Panc1 (cell line): ENCODE results near the gene MKRN2. TPM values are rescaled to one million over a fixed set of nuclear protein-coding genes. Genes with fewer than 3 reads are reported as not detected.
"Not testable (repeated sequence)": the region's sequence is repeated elsewhere in the genome, so short reads cannot be mapped to it uniquely, and the experiment has no call there.

Experiments used
- ATAC-seq: fragments of 200-7000 bp; cut with Tn5 transposase; 2 replicates; pipeline ENCODE4 v1.9.1; 2020; ENCODE audit warnings: mild to moderate bottlenecking, moderate library complexity
- BruUV-seq: library from RNA; stranded (reverse); fragments of 400-500 nt; replicated peaks from 2 replicates; lab custom pipeline; 2021; lab: Mats Ljungman, UMichigan
- CTCF ChIA-PET: fragments of 300-600 bp; sonication (Branson Sonifier 250); formaldehyde crosslinking; loops from one replicate; lab custom pipeline; 2022; ENCODE audit warnings: antibody characterized with exemption; lab: Charles Lee
- POLR2A ChIA-PET: fragments of 300-600 bp; sonication (Branson Sonifier 250); formaldehyde crosslinking; loops from one replicate; lab custom pipeline; 2022; ENCODE audit warnings: antibody characterized with exemption; lab: Charles Lee
- DNase-seq: peaks from one replicate; pipeline ENCODE4 v3.0.0-alpha.2; 2010; ENCODE audit warnings: low read depth, low spot score
- H3K27ac ChIP-seq: 2 replicates; pipeline ENCODE4 v1.5.1; 2011; ENCODE audit warnings: mild to moderate bottlenecking, low read length, inconsistent platforms
- H3K27me3 ChIP-seq: fragments of 200-500 bp; sonication (Bioruptor generic); 2 replicates; pipeline ENCODE4 v1.6.0; 2014; ENCODE audit warnings: low read length, inconsistent platforms; ENCODE audit not compliant: control insufficient read depth, insufficient read depth
- H3K36me3 ChIP-seq: fragments of 200-500 bp; sonication (Bioruptor generic); 2 replicates; pipeline ENCODE4 v1.5.1; 2014; ENCODE audit warnings: inconsistent platforms, mild to moderate bottlenecking, low read length, moderate library complexity; ENCODE audit not compliant: control insufficient read depth, insufficient read depth
- H3K4me1 ChIP-seq: 2 replicates; pipeline ENCODE4 v1.5.1; 2011; ENCODE audit warnings: inconsistent platforms, mild to moderate bottlenecking, low read length, moderate library complexity; ENCODE audit not compliant: control insufficient read depth, insufficient read depth
- H3K4me3 ChIP-seq, 2 experiments: 2 replicates each; pipeline ENCODE4 v1.5.1; 2011 to 2012; ENCODE audit warnings: low read depth in 2 of 2, low read length in 2 of 2, mild to moderate bottlenecking in 2 of 2, inconsistent platforms in 1 of 2, moderate library complexity in 1 of 2
- H3K9me3 ChIP-seq: fragments of 200-500 bp; sonication (Bioruptor generic); 2 replicates; pipeline ENCODE4 v1.5.1; 2014; ENCODE audit warnings: low read depth, mild to moderate bottlenecking, inconsistent platforms, low read length, moderate library complexity; ENCODE audit not compliant: control insufficient read depth, insufficient read depth
- CTCF ChIP-seq: fragments of 450-650 bp; IDR thresholded peaks from 2 replicates; pipeline ENCODE4 v1.5.1; 2017; ENCODE audit warnings: mild to moderate bottlenecking
- POLR2AphosphoS5 ChIP-seq: IDR thresholded peaks from 2 replicates; pipeline ENCODE4 v1.6.1; 2012; ENCODE audit warnings: mild to moderate bottlenecking, low read depth, low read length, moderate library complexity
- REST ChIP-seq, 2 experiments: IDR thresholded peaks; 2 replicates each; pipeline ENCODE4 v1.6.1; 2011 to 2012; ENCODE audit warnings: low read depth in 2 of 2, control low read depth in 1 of 2, low read length in 1 of 2, mild to moderate bottlenecking in 1 of 2, moderate library complexity in 1 of 2; ENCODE audit not compliant: insufficient read depth in 1 of 2
- SIN3A ChIP-seq: IDR thresholded peaks from 2 replicates; pipeline ENCODE4 v1.6.1; 2012; ENCODE audit warnings: low read depth, mild to moderate bottlenecking, low read length, moderate library complexity, borderline replicate concordance; ENCODE audit not compliant: insufficient read depth
- TCF7L2 ChIP-seq: IDR thresholded peaks from 2 replicates; pipeline ENCODE4 v1.6.1; 2011; ENCODE audit warnings: mild to moderate bottlenecking, low read depth, low read length, inconsistent platforms
- in situ Hi-C: cut with HindIII; loops from 2 replicates; pipeline ENCODE4 v1.10.0; 2016; ENCODE audit warnings: low sequenced_read_pairs, low pct_unique_long_range_greater_than_20kb
- intact Hi-C: fragments of 100-400 bp; cut with micrococcal nuclease; formaldehyde crosslinking; loops from one replicate; pipeline ENCODE4 v1.10.0; 2022; ENCODE audit not compliant: unreplicated experiment
- total RNA-seq: library from RNA; stranded (reverse); gene quantifications from one replicate; pipeline ENCODE4 v1.2.1, GENCODE V29; 2021; ENCODE audit not compliant: unreplicated experiment

Gene MKRN2
- total RNA-seq, 1 experiment from 2014 or later = 19.4 TPM

GRCh38 chr3:12629560-12629959, 72.7 kb downstream of the MKRN2 start:
- intact Hi-C loops (no loop called here), in situ Hi-C loops (no loop called here)
- ChIA-PET CTCF (interaction anchor here (0.6 kb wide), 1 partner anchor 70 kb away, joined by 3 read pairs; no protein-coding TSS in a partner anchor), POLR2A (no interaction called here)
- H3K9me3 ChIP-seq = no peaks in the 10 kb centered on the region
- no peaks in the 10 kb centered on the region for H3K36me3 ChIP-seq
- no TSS peak for BruUV-seq
- no peak overlapping the region for H3K27ac ChIP-seq
- no peak for TF ChIP-seq TCF7L2
- TF ChIP-seq POLR2AphosphoS5 = no peak
- no peak for TF ChIP-seq CTCF
- TF ChIP-seq SIN3A = no peak
- no peak for TF ChIP-seq REST (IDR thresholded peaks at IDR 0.05; ENCODE audit: insufficient read depth in 1 of 2, low read depth in 2 of 2, low read length in 1 of 2)
- DNase-seq (no peak), ATAC-seq (peak; percentile 51; the same call in 1 of the 2 replicates)
- H3K4me3 ChIP-seq = no peak overlapping the region
- H3K4me1 ChIP-seq = peaks cover 19% of the 10 kb centered on the region
- no peaks in the 10 kb centered on the region for H3K27me3 ChIP-seq

- ChIA-PET CTCF (no interaction called here), POLR2A (no interaction called here)
- no peaks in the 10 kb centered on the region for H3K27me3 ChIP-seq
- DNase-seq = no peak
- H3K4me3 ChIP-seq = no peak overlapping the region
- intact Hi-C loops = no loop called here
- H3K4me1 ChIP-seq = peaks cover 19% of the 10 kb centered on the region
- no peak for ATAC-seq
- no TSS peak for BruUV-seq
- H3K36me3 ChIP-seq = no peaks in the 10 kb centered on the region
- in situ Hi-C loops = no loop called here
- TF ChIP-seq SIN3A (no peak), POLR2AphosphoS5 (no peak), REST (IDR thresholded peaks at IDR 0.05; ENCODE audit: insufficient read depth in 1 of 2, low read depth in 2 of 2, low read length in 1 of 2) (no peak), CTCF (no peak), TCF7L2 (no peak)
- H3K27ac ChIP-seq = no peak overlapping the region; the same call in 1 of the 2 replicates
- H3K9me3 ChIP-seq = no peaks in the 10 kb centered on the region
These were observed 73.4 kb downstream of the MKRN2 start for GRCh38 chr3:12630292-12630691.

GRCh38 chr3:12630843-12631242, 74.0 kb downstream of the MKRN2 start:
- peaks cover 19% of the 10 kb centered on the region for H3K4me1 ChIP-seq
- H3K27ac ChIP-seq, POLR2A ChIA-PET, H3K9me3 ChIP-seq, intact Hi-C loops, H3K27me3 ChIP-seq, ATAC-seq, BruUV-seq, DNase-seq, H3K4me3 ChIP-seq, in situ Hi-C loops, H3K36me3 ChIP-seq, CTCF ChIA-PET: not testable (repeated sequence)
